Caco-2 (cell line): Measurements from ENCODE around the gene KCNC4. TPM values are rescaled to one million over a fixed set of nuclear protein-coding genes. Genes with fewer than 3 reads are reported as not detected.

ENCODE experiments used
- BruUV-seq: library from RNA; stranded (reverse); fragments of 400-500 nt; replicated peaks from 2 replicates; lab custom pipeline; 2021; lab: Mats Ljungman, UMichigan
- CTCF ChIA-PET: fragments of 300-600 bp; sonication (Branson Sonifier 250); formaldehyde crosslinking; loops from one replicate; lab custom pipeline; 2022; ENCODE audit warnings: antibody characterized with exemption; lab: Charles Lee
- POLR2A ChIA-PET: fragments of 300-600 bp; sonication (Branson Sonifier 250); formaldehyde crosslinking; loops from one replicate; lab custom pipeline; 2022; ENCODE audit warnings: antibody characterized with exemption; lab: Charles Lee
- DNase-seq, 2 experiments: peaks; one replicate each; pipeline versions ENCODE4 v3.0.0 to v3.0.0-alpha.2; 2020 to 2022
- H3K27me3 ChIP-seq: replicated peaks from 2 replicates; pipeline ENCODE4 v1.6.0; 2011; ENCODE audit warnings: low read length; ENCODE audit not compliant: control insufficient read depth, insufficient read depth
- H3K36me3 ChIP-seq: 2 replicates; pipeline ENCODE4 v1.5.1; 2011; ENCODE audit warnings: low read length; ENCODE audit not compliant: control insufficient read depth, insufficient read depth
- H3K4me1 ChIP-seq: fragments of 250-450 bp; sonication (Bioruptor Pico); 2 replicates; pipeline ENCODE4 v1.5.1; 2020; ENCODE audit warnings: mild to moderate bottlenecking
- H3K4me3 ChIP-seq: 2 replicates; pipeline ENCODE4 v1.5.1; 2011; ENCODE audit warnings: low read depth, mild to moderate bottlenecking, control low read depth, low read length
- H3K9me3 ChIP-seq: fragments of 250-450 bp; sonication (Bioruptor Pico); 2 replicates; pipeline ENCODE4 v1.5.1; 2020; ENCODE audit warnings: mild to moderate bottlenecking, moderate library complexity
- H3K27ac Mint-ChIP-seq: one replicate; pipeline ENCODE4 v1.8.0; 2022; ENCODE audit warnings: mixed read lengths; ENCODE audit not compliant: unreplicated experiment
- H3K27me3 Mint-ChIP-seq: one replicate; pipeline ENCODE4 v1.8.0; 2022; ENCODE audit warnings: mixed read lengths; ENCODE audit not compliant: insufficient read depth, unreplicated experiment
- H3K36me3 Mint-ChIP-seq: one replicate; pipeline ENCODE4 v1.8.0; 2022; ENCODE audit warnings: mild to moderate bottlenecking, mixed read lengths; ENCODE audit not compliant: insufficient read depth, unreplicated experiment
- H3K4me1 Mint-ChIP-seq: one replicate; pipeline ENCODE4 v1.8.0; 2022; ENCODE audit warnings: low read depth, mixed read lengths; ENCODE audit not compliant: unreplicated experiment
- H3K4me3 Mint-ChIP-seq: one replicate; pipeline ENCODE4 v1.8.0; 2022; ENCODE audit warnings: mild to moderate bottlenecking, moderate library complexity, mixed read lengths; ENCODE audit not compliant: unreplicated experiment
- H3K9me3 Mint-ChIP-seq: one replicate; pipeline ENCODE4 v1.8.0; 2022; ENCODE audit warnings: mixed read lengths; ENCODE audit not compliant: unreplicated experiment
- CTCF ChIP-seq, 2 experiments: fragments of 200-600 bp in 1 of 2; IDR thresholded peaks; 1 replicate in 1 of 2; 2 replicates in 1 of 2; pipeline versions ENCODE4 v1.5.1 to v1.8.0; 2011 to 2022; ENCODE audit warnings: antibody characterized with exemption in 1 of 2, control low read depth in 1 of 2, inconsistent platforms in 1 of 2, low read depth in 1 of 2, low read length in 1 of 2, mild to moderate bottlenecking in 1 of 2, moderate library complexity in 1 of 2; ENCODE audit not compliant: insufficient read depth in 1 of 2, severe bottlenecking in 1 of 2, unreplicated experiment in 1 of 2
- intact Hi-C: fragments of 100-400 bp; cut with micrococcal nuclease; formaldehyde crosslinking; loops from one replicate; pipeline ENCODE4 v1.10.0; 2022; ENCODE audit not compliant: unreplicated experiment
- total RNA-seq: library from RNA; stranded (reverse); gene quantifications from 2 replicates; pipeline ENCODE4 v1.2.3, GENCODE V29; 2022

KCNC4 gene
- total RNA-seq, 1 experiment from 2014 or later: 5.3 TPM

GRCh38 chr1:110176299-110176956 is 33.7 kb upstream of the KCNC4 start:
- no TSS peak for BruUV-seq
- no peak for TF ChIP-seq CTCF (IDR thresholded peaks at IDR 0.05; ENCODE audit: insufficient read depth in 1 of 2, low read depth in 1 of 2, low read length in 1 of 2, severe bottlenecking in 1 of 2, unreplicated experiment in 1 of 2)

GRCh38 chr1:110177775-110178174 is 32.3 kb upstream of the KCNC4 start:
- no TSS peak for BruUV-seq
- intact Hi-C loops: no loop called here
- Mint-ChIP-seq H3K4me1 (no peaks in the 10 kb centered on the region), H3K9me3 (no peaks in the 10 kb centered on the region), H3K27me3 (peaks cover 3% of the 10 kb centered on the region), H3K4me3 (no peak overlapping the region), H3K36me3 (no peaks in the 10 kb centered on the region), H3K27ac (no peak overlapping the region)
- Histone ChIP-seq H3K9me3 (no peaks in the 10 kb centered on the region), H3K4me1 (no peaks in the 10 kb centered on the region), H3K36me3 (no peaks in the 10 kb centered on the region), H3K27me3 (no peaks in the 10 kb centered on the region), H3K4me3 (no peak overlapping the region)
- CTCF ChIA-PET: no interaction called here
- no peak for DNase-seq
- POLR2A ChIA-PET: no interaction called here
- TF ChIP-seq CTCF (IDR thresholded peaks at IDR 0.05; ENCODE audit: insufficient read depth in 1 of 2, low read depth in 1 of 2, low read length in 1 of 2, severe bottlenecking in 1 of 2, unreplicated experiment in 1 of 2): no peak

More at GRCh38 chr1:110176299-110176956, 33.7 kb upstream of the KCNC4 start:
- no peaks in the 10 kb centered on the region for H3K9me3 Mint-ChIP-seq
- H3K4me3 ChIP-seq: no peak overlapping the region
- ChIA-PET POLR2A (no interaction called here), CTCF (no interaction called here)
- no peaks in the 10 kb centered on the region for H3K36me3 ChIP-seq
- H3K4me3 Mint-ChIP-seq: no peak overlapping the region
- no peaks in the 10 kb centered on the region for H3K9me3 ChIP-seq
- no peaks in the 10 kb centered on the region for H3K4me1 ChIP-seq
- peaks cover 8% of the 10 kb centered on the region for H3K27me3 Mint-ChIP-seq
- no peaks in the 10 kb centered on the region for H3K27me3 ChIP-seq
- intact Hi-C loops: no loop called here
- DNase-seq: no peak
- H3K36me3 Mint-ChIP-seq: no peaks in the 10 kb centered on the region
- no peaks in the 10 kb centered on the region for H3K4me1 Mint-ChIP-seq
- H3K27ac Mint-ChIP-seq: no peak overlapping the region

GRCh38 chr1:110183642-110184167 is 26.4 kb upstream of the KCNC4 start:
- CTCF ChIA-PET: interaction anchor here (0.5 kb wide), 1 partner anchor 528 kb away, joined by 3 read pairs; the partner anchor contains the start of gene GSTM4
- Mint-ChIP-seq H3K9me3 (no peaks in the 10 kb centered on the region), H3K36me3 (no peaks in the 10 kb centered on the region), H3K4me3 (no peak overlapping the region), H3K27ac (no peak overlapping the region), H3K4me1 (peaks cover 7% of the 10 kb centered on the region), H3K27me3 (peaks cover 10% of the 10 kb centered on the region)
- DNase-seq: no peak
- POLR2A ChIA-PET: no interaction called here
- intact Hi-C loops: no loop called here
- no TSS peak for BruUV-seq
- Histone ChIP-seq H3K36me3 (no peaks in the 10 kb centered on the region), H3K27me3 (peaks cover 1% of the 10 kb centered on the region; the same call in 1 of the 2 replicates), H3K9me3 (no peaks in the 10 kb centered on the region), H3K4me3 (no peak overlapping the region), H3K4me1 (no peaks in the 10 kb centered on the region)
- TF ChIP-seq CTCF (IDR thresholded peaks at IDR 0.05; ENCODE audit: insufficient read depth in 1 of 2, low read depth in 1 of 2, low read length in 1 of 2, severe bottlenecking in 1 of 2, unreplicated experiment in 1 of 2): no peak
